Stimulated activated effector memory CD8-positive, alpha-beta T cell treated with anti-CD3 and anti-CD28 coated beads, Interleukin-12 subunit alpha, Interleukin-12 subunit beta, amount 100 ng/mL, for 72 hours (primary cell): ENCODE results near the gene IL3.
A peak's percentile ranks its signal among the peaks of the same experiment; 100 is the strongest.

Source experiments
- ATAC-seq: fragments of 150-1000 bp; cut with Tn5 transposase; 2 replicates; pipeline ENCODE4 v1.10.0; 2021
- DNase-seq, 2 donors: peaks; one replicate each; pipeline ENCODE4 v3.0.0; 2021 to 2022; ENCODE audit warnings: low spot score in 2 of 2
- H3K27ac Mint-ChIP-seq: one replicate; pipeline ENCODE4 v1.8.0; 2022; ENCODE audit warnings: mild to moderate bottlenecking, mixed read lengths
- H3K36me3 Mint-ChIP-seq: one replicate; pipeline ENCODE4 v1.8.0; 2022; ENCODE audit warnings: mild to moderate bottlenecking, mixed read lengths
- H3K4me1 Mint-ChIP-seq: one replicate; pipeline ENCODE4 v1.8.0; 2022; ENCODE audit warnings: mixed read lengths
- H3K4me3 Mint-ChIP-seq: one replicate; pipeline ENCODE4 v1.8.0; 2022; ENCODE audit warnings: mild to moderate bottlenecking, mixed read lengths
- H3K9me3 Mint-ChIP-seq: one replicate; pipeline ENCODE4 v1.8.0; 2022; ENCODE audit warnings: mixed read lengths

Gene IL3, protein sequence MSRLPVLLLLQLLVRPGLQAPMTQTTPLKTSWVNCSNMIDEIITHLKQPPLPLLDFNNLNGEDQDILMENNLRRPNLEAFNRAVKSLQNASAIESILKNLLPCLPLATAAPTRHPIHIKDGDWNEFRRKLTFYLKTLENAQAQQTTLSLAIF

GRCh38 chr5:132060501-132061161 lies at the start of gene IL3:
Gene IL3 (plus strand): TSS chr5:132060655. CDS start chr5:132060707, 52 bp downstream.
- Mint-ChIP-seq H3K9me3 (no peaks in the 10 kb centered on the region), H3K27ac (peak within 1 kb of the TSS; percentile 58), H3K4me1 (peaks cover 73% of the 10 kb centered on the region), H3K4me3 (no peak within 1 kb of the TSS), H3K36me3 (peaks cover 29% of the 10 kb centered on the region)
- ATAC-seq (no peak), DNase-seq (no peak)

DNA sequence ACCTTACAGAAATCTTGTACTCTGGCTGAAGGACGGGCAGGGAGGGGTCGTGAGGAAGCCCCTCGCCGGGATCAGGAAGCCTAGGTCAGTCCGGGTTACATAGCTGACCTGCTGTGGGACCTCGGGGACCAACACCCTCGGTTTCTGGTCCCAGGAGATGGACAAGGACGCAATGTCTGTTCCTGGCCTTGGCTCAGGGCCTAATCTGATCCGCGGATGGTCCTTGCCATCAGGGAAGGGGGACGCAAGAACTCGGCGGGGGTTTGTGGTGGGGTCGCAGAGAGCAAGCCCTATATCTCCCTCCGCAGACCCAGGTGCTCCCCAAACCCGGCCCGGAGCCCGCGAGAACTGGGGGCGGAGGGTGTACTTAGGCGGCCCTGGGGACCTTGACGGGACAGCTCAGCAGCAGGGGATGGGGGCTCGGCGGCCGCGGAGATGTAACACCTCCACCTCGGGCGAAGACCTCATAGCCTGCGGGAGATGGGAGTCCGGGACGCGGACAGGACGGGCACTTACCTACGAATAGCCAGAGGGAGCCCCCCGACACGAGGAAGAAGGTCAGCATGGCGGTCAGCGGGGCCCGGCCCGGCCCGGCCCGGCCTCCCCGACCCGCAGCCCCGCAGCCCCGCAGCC lies 49.4 kb upstream of the IL3 start:
- no peak for DNase-seq
- H3K4me3 Mint-ChIP-seq: peak overlapping the region; percentile 73
- no peak for ATAC-seq
- H3K27ac Mint-ChIP-seq: no peak overlapping the region
- H3K36me3 Mint-ChIP-seq: no peaks in the 10 kb centered on the region
- peaks cover 45% of the 10 kb centered on the region for H3K4me1 Mint-ChIP-seq
- no peaks in the 10 kb centered on the region for H3K9me3 Mint-ChIP-seq

DNA sequence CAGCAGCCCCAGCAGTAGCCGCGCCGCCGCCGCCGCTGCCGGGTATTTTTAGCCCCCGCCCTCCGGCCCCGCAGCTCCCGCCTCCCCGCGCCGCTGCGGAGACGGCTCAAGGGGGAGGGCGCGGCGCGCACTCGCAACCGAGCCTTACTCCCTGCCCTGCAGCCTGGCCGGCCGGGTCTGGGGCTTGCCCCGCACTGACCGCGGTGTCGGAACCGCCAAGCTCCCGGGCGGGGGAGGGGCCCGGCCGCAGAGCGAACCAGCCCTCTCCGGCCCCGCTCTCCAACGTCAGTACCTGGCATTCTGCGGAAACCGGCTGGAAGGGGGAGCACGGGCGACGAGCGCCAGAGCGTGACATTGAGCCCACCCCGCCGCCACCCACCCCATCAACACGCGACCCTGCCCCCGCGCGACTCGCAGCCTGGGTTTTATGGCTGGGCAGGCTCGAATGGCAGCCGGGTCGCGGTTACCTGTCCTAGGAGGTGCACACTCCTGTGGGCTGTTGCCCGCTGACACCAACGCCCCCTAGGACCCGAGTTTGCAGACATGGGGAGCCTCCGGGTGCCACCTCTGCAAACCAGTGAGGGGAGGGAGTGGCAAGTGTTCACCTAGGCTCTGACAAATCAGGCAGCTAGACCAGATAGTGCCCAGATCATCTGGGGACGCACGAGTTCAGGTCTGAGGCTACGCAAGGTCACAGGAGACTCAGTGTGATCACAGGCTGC lies 48.7 kb upstream of the IL3 start, which contains the start of gene ACSL6:
Gene ACSL6, minus strand, starts transcription at position 37 of the 722 bp plus-strand sequence. CDS start 105 bp downstream, outside the sequence.
- ATAC-seq: peak; percentile 56
- no peaks in the 10 kb centered on the region for H3K9me3 Mint-ChIP-seq

GRCh38 chr5:132012371-132013005 lies 48.0 kb upstream of the IL3 start:
- ATAC-seq (no peak), DNase-seq (peak in 1 of 2 donors; percentile 54)
- Mint-ChIP-seq H3K9me3 (no peaks in the 10 kb centered on the region), H3K36me3 (no peaks in the 10 kb centered on the region), H3K4me3 (peak overlapping the region; percentile 73), H3K27ac (no peak overlapping the region), H3K4me1 (peaks cover 54% of the 10 kb centered on the region)

More for the DNA sequence above, 48.7 kb upstream of the IL3 start, which contains the start of gene ACSL6:
- Mint-ChIP-seq H3K27ac (no peak within 1 kb of the TSS), H3K4me3 (peak within 1 kb of the TSS; percentile 73), H3K36me3 (no peaks in the 10 kb centered on the region), H3K4me1 (peaks cover 51% of the 10 kb centered on the region)
- DNase-seq: peak in 1 of 2 donors; percentile 49

GRCh38 chr5:132013006-132013689 lies 47.3 kb upstream of the IL3 start:
- ATAC-seq: no peak
- H3K4me3 Mint-ChIP-seq: no peak overlapping the region
- H3K36me3 Mint-ChIP-seq: peaks cover 4% of the 10 kb centered on the region
- peaks cover 54% of the 10 kb centered on the region for H3K4me1 Mint-ChIP-seq
- DNase-seq: peak in 1 of 2 donors; percentile 47
- no peak overlapping the region for H3K27ac Mint-ChIP-seq
- H3K9me3 Mint-ChIP-seq: no peaks in the 10 kb centered on the region

GRCh38 chr5:132013711-132014110 lies 46.7 kb upstream of the IL3 start:
- Mint-ChIP-seq H3K36me3 (peaks cover 4% of the 10 kb centered on the region), H3K4me1 (peaks cover 50% of the 10 kb centered on the region), H3K9me3 (no peaks in the 10 kb centered on the region), H3K27ac (no peak overlapping the region), H3K4me3 (no peak overlapping the region)
- ATAC-seq (no peak), DNase-seq (no peak)

GRCh38 chr5:132016721-132017250 lies 43.7 kb upstream of the IL3 start:
- DNase-seq (no peak), ATAC-seq (no peak)

GRCh38 chr5:132017316-132017715 lies 43.1 kb upstream of the IL3 start:
- Mint-ChIP-seq H3K9me3 (no peaks in the 10 kb centered on the region), H3K4me1 (peaks cover 53% of the 10 kb centered on the region), H3K27ac (no peak overlapping the region), H3K36me3 (peaks cover 10% of the 10 kb centered on the region), H3K4me3 (no peak overlapping the region)
- no peak for DNase-seq
- ATAC-seq: no peak

More at GRCh38 chr5:132016721-132017250, 43.7 kb upstream of the IL3 start:
- H3K36me3 Mint-ChIP-seq: peaks cover 10% of the 10 kb centered on the region
- no peaks in the 10 kb centered on the region for H3K9me3 Mint-ChIP-seq
- no peak overlapping the region for H3K4me3 Mint-ChIP-seq
- H3K27ac Mint-ChIP-seq: no peak overlapping the region
- peaks cover 57% of the 10 kb centered on the region for H3K4me1 Mint-ChIP-seq

- Mint-ChIP-seq H3K4me3 (no peak overlapping the region), H3K36me3 (peaks cover 10% of the 10 kb centered on the region), H3K9me3 (no peaks in the 10 kb centered on the region), H3K27ac (no peak overlapping the region), H3K4me1 (peaks cover 48% of the 10 kb centered on the region)
- DNase-seq (peak in 1 of 2 donors; percentile 45), ATAC-seq (no peak)
Observed at GRCh38 chr5:132017738-132018625, 42.5 kb upstream of the IL3 start.

GRCh38 chr5:132019337-132019736 lies 41.1 kb upstream of the IL3 start:
- Mint-ChIP-seq H3K4me3 (no peak overlapping the region), H3K4me1 (peaks cover 48% of the 10 kb centered on the region), H3K27ac (peak overlapping the region; percentile 88), H3K36me3 (peaks cover 10% of the 10 kb centered on the region), H3K9me3 (no peaks in the 10 kb centered on the region)
- DNase-seq: peak in 1 of 2 donors; percentile 47
- ATAC-seq: no peak

DNA sequence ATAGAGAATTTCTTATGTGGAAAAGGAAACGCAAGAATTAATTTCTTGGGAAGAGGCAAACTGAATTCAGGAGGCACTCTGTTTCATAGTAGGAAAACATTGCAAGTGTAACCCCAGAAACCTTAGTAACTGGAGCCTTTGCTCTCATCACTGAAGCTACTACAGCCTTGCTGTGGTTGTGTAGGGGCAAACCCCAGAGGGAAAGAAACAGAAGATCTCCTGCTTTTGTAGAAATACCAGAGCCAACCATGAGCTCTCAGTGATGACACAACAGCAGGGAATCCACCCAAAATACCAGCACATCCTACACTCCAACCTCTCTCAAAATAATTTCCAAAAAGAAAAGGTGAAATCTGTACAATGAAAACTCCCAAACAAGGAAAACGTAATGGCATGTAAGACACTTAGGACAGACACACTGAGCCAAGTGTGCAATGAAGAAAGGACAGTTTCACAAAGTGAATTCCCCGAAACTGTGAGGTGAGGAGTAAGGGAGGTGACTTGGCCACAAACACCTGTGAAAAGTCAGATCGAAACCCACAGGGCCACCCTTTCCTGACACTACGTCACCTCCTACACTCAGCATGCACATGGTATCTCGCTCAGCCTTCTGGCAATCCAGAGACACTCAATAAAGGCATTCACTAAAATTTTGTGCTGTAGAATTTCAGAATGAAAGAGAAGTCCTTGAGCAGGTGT lies 40.4 kb upstream of the IL3 start:
- Mint-ChIP-seq H3K27ac (peak overlapping the region; percentile 88), H3K36me3 (peaks cover 10% of the 10 kb centered on the region), H3K9me3 (no peaks in the 10 kb centered on the region), H3K4me3 (peak overlapping the region; percentile 44), H3K4me1 (peaks cover 48% of the 10 kb centered on the region)
- DNase-seq (peak; percentile 46 to 87), ATAC-seq (peak; percentile 97)

DNA sequence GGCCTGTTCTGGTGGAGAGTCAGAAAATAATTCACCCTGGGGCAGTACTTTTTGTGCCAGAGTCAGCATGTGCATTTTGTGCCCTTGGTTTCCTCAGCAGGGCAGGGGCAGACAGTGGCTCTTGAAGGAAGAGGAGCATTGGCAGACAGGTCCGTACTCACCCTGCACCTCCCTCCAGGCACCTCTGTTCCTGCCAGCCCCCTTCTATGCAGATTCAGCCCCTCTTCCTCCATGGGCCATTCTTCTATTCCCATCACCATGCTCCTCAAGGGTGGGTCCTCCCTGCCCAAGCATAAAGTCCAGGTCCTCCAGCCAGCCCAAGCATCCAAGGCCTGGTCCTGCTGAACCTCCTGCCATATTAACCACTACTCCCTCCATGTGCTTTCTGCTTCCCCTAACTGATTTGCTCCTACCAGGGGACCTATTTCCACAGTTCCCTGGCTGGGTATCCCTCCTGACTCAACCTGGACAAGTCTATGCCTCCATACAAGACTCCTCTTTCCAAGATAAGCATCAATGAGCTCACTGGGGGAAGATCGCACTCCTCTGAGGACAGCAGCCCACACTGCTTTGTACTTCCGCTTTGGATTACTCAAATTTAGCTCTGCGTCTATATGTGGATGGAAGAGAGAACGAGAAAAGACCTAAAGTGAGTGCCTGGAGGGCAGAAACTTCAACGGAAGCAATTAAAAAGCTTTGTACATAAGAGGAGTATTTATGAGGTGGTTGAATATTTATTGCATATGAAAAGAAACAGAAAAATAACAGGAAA lies 39.7 kb upstream of the IL3 start:
- ATAC-seq (peak; percentile 57), DNase-seq (no peak)
- Mint-ChIP-seq H3K36me3 (peaks cover 10% of the 10 kb centered on the region), H3K4me1 (peaks cover 48% of the 10 kb centered on the region), H3K9me3 (no peaks in the 10 kb centered on the region), H3K4me3 (peak overlapping the region; percentile 44), H3K27ac (peak overlapping the region; percentile 88)
